Measurements from ENCODE around the gene DUS2.
A peak's percentile ranks its signal among the peaks of the same experiment; 100 is the strongest.

The DUS2 gene

DNA sequence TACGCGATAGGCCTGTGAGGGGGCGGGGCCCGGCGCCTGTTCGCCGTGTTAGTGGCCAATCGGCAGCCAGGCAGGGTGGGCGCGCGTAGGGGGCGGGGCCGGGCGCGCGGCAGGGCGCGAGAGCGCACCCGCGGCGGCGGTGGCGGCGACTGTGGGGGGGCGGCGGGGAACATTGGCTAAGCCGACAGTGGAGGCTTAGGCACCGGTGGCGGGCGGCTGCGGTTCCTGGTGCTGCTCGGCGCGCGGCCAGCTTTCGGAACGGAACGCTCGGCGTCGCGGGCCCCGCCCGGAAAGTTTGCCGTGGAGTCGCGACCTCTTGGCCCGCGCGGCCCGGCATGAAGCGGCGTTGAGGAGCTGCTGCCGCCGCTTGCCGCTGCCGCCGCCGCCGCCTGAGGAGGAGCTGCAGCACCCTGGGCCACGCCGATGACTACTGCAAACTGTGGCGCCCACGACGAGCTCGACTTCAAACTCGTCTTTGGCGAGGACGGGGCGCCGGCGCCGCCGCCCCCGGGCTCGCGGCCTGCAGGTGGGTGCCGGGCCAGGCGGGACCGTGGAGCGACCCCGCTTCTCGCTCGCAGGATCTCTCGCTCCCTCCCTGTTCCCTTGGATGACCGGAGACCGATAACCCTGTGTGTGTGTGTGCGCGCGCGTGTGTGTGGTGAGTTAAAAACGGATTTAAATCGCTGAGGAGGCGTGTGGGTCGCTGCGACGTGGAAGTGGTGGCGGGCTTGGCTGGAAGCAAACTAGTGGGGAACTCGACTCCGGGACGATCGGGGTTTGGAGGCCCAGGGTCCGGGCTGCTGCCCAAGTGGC lies 62.4 kb downstream of the DUS2 start, which contains the start of gene NFATC3 (continued):
- TF ChIP-seq, protein P1, sequence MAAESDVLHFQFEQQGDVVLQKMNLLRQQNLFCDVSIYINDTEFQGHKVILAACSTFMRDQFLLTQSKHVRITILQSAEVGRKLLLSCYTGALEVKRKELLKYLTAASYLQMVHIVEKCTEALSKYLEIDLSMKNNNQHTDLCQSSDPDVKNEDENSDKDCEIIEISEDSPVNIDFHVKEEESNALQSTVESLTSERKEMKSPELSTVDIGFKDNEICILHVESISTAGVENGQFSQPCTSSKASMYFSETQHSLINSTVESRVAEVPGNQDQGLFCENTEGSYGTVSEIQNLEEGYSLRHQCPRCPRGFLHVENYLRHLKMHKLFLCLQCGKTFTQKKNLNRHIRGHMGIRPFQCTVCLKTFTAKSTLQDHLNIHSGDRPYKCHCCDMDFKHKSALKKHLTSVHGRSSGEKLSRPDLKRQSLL (tag by site-specific recombination; IDR thresholded peaks at IDR 0.05): no peak
- TF ChIP-seq ZFP41 (tag by site-specific recombination; IDR thresholded peaks at IDR 0.05; ENCODE audit: borderline replicate concordance) (no peak), SCRT2 (tag by site-specific recombination; IDR thresholded peaks at IDR 0.05) (peak; percentile 18; the same call in 1 of the 2 replicates), ZNF426 (tag by site-specific recombination; IDR thresholded peaks at IDR 0.05) (no peak), HOXC10 (CRISPR knock-in tag; IDR thresholded peaks at IDR 0.05) (no peak), ZNF302 (tag by site-specific recombination; IDR thresholded peaks at IDR 0.05; ENCODE audit: low read depth) (no peak), ZNF521 (tag by site-specific recombination; IDR thresholded peaks at IDR 0.05) (no peak), ZBTB7A (tag by site-specific recombination; IDR thresholded peaks at IDR 0.05; ENCODE audit: low read depth) (no peak), HOXA7 (CRISPR knock-in tag; IDR thresholded peaks at IDR 0.05; ENCODE audit: borderline replicate concordance) (no peak), ZBTB8A (tag by site-specific recombination; IDR thresholded peaks at IDR 0.05) (0 out of 2 replicates have a peak, but pooled peaks have one; percentile 10), ZNF768 (tag by site-specific recombination; IDR thresholded peaks at IDR 0.05) (no peak), ZNF157 (tag by site-specific recombination; IDR thresholded peaks at IDR 0.05) (no peak), ZNF629 (tag by site-specific recombination; IDR thresholded peaks at IDR 0.05) (no peak), ZNF510 (tag by site-specific recombination; IDR thresholded peaks at IDR 0.05; ENCODE audit: insufficient replicate concordance) (no peak), ZNF645 (tag by site-specific recombination; IDR thresholded peaks at IDR 0.05) (no peak), ZNF660 (tag by site-specific recombination; IDR thresholded peaks at IDR 0.05) (peak; percentile 78), ZNF488 (tag by site-specific recombination; IDR thresholded peaks at IDR 0.05) (no peak), GFI1B (tag by site-specific recombination; IDR thresholded peaks at IDR 0.05) (0 out of 2 replicates have a peak, but pooled peaks have one; percentile 15), ZBTB20 (tag by site-specific recombination; IDR thresholded peaks at IDR 0.05) (peak; percentile 73), ZNF211 (tag by site-specific recombination; IDR thresholded peaks at IDR 0.05; ENCODE audit: low read depth) (no peak), ZXDB (tag by site-specific recombination; IDR thresholded peaks at IDR 0.05) (no peak), ZNF248 (tag by site-specific recombination; IDR thresholded peaks at IDR 0.05) (no peak), ZNF658 (tag by site-specific recombination; IDR thresholded peaks at IDR 0.05) (no peak), ZNF366 (tag by site-specific recombination; conservative IDR thresholded peaks at IDR 0.05) (no peak), ZNF2 (tag by site-specific recombination; IDR thresholded peaks at IDR 0.05) (no peak), ZNF324 (tag by site-specific recombination; IDR thresholded peaks at IDR 0.05) (no peak)
- TF ChIP-seq, protein P2, sequence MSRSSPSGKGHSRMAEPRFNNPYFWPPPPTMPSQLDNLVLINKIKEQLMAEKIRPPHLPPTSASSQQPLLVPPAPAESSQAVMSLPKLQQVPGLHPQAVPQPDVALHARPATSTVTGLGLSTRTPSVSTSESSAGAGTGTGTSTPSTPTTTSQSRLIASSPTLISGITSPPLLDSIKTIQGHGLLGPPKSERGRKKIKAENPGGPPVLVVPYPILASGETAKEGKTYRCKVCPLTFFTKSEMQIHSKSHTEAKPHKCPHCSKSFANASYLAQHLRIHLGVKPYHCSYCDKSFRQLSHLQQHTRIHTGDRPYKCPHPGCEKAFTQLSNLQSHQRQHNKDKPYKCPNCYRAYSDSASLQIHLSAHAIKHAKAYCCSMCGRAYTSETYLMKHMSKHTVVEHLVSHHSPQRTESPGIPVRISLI (tag by site-specific recombination; IDR thresholded peaks at IDR 0.05): no peak
- TF ChIP-seq, protein P3, sequence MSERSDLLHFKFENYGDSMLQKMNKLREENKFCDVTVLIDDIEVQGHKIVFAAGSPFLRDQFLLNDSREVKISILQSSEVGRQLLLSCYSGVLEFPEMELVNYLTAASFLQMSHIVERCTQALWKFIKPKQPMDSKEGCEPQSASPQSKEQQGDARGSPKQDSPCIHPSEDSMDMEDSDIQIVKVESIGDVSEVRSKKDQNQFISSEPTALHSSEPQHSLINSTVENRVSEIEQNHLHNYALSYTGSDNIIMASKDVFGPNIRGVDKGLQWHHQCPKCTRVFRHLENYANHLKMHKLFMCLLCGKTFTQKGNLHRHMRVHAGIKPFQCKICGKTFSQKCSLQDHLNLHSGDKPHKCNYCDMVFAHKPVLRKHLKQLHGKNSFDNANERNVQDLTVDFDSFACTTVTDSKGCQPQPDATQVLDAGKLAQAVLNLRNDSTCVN (tag by site-specific recombination; optimal IDR thresholded peaks at IDR 0.05): peak; percentile 89
- TF ChIP-seq, protein P4, sequence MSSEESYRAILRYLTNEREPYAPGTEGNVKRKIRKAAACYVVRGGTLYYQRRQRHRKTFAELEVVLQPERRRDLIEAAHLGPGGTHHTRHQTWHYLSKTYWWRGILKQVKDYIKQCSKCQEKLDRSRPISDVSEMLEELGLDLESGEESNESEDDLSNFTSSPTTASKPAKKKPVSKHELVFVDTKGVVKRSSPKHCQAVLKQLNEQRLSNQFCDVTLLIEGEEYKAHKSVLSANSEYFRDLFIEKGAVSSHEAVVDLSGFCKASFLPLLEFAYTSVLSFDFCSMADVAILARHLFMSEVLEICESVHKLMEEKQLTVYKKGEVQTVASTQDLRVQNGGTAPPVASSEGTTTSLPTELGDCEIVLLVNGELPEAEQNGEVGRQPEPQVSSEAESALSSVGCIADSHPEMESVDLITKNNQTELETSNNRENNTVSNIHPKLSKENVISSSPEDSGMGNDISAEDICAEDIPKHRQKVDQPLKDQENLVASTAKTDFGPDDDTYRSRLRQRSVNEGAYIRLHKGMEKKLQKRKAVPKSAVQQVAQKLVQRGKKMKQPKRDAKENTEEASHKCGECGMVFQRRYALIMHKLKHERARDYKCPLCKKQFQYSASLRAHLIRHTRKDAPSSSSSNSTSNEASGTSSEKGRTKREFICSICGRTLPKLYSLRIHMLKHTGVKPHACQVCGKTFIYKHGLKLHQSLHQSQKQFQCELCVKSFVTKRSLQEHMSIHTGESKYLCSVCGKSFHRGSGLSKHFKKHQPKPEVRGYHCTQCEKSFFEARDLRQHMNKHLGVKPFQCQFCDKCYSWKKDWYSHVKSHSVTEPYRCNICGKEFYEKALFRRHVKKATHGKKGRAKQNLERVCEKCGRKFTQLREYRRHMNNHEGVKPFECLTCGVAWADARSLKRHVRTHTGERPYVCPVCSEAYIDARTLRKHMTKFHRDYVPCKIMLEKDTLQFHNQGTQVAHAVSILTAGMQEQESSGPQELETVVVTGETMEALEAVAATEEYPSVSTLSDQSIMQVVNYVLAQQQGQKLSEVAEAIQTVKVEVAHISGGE (tag by site-specific recombination; conservative IDR thresholded peaks at IDR 0.05; ENCODE audit: low read depth): peak; percentile 1; the same call in 1 of the 2 replicates
